RPMI7951 (cell line): ENCODE results near the gene CEP295NL. TPM values are rescaled to one million over a fixed set of nuclear protein-coding genes. Genes with fewer than 3 reads are reported as not detected.

ENCODE experiments used
- DNase-seq: peaks from one replicate; pipeline ENCODE4 v3.0.0-alpha.2; 2012; ENCODE audit warnings: low read depth
- total RNA-seq: library from RNA; depleted of rRNA; stranded (reverse); fragments of >200 nt; shearing (Covaris generic); gene quantifications from 2 replicates; pipeline ENCODE4 v1.2.3, GENCODE V29; 2014; rRNA removed

CEP295NL gene
- total RNA-seq, 1 experiment from 2014 or later: not detected

GRCh38 chr17:78865682-78866390, 37.2 kb downstream of the CEP295NL start:
- peak; percentile 73 for DNase-seq

- no peak for DNase-seq
Measured at GRCh38 chr17:78864117-78864516, 38.9 kb downstream of the CEP295NL start.

- peak; percentile 98 for DNase-seq
Measured at GRCh38 chr17:78862073-78863023, 40.7 kb downstream of the CEP295NL start.

- DNase-seq: no peak
Measured at GRCh38 chr17:78861229-78861628, 41.8 kb downstream of the CEP295NL start.

GRCh38 chr17:78859051-78859450, 44.0 kb downstream of the CEP295NL start:
- no peak for DNase-seq

- no peak for DNase-seq
Measured at GRCh38 chr17:78857266-78857665, 45.7 kb downstream of the CEP295NL start.

- no peak for DNase-seq
Measured at GRCh38 chr17:78855561-78856165, 47.3 kb downstream of the CEP295NL start.

GRCh38 chr17:78854508-78854907, 48.5 kb downstream of the CEP295NL start:
- no peak for DNase-seq

- DNase-seq: no peak
Measured at GRCh38 chr17:78853926-78854394, 49.0 kb downstream of the CEP295NL start.

- no peak for DNase-seq
Measured at GRCh38 chr17:78852709-78853121, 50.3 kb downstream of the CEP295NL start.

GRCh38 chr17:78849026-78849425, 54.0 kb downstream of the CEP295NL start:
- DNase-seq: no peak

- no peak for DNase-seq
Measured at GRCh38 chr17:78847052-78847451, 55.9 kb downstream of the CEP295NL start.

GRCh38 chr17:78844301-78845005, 58.5 kb downstream of the CEP295NL start:
- DNase-seq: peak; percentile 67

- DNase-seq: peak; percentile 56
Measured at GRCh38 chr17:78842881-78843565, 60.0 kb downstream of the CEP295NL start.

GRCh38 chr17:78840780-78841611, 62.0 kb downstream of the CEP295NL start, which contains the start of gene USP36:
TSS of gene USP36 (minus strand) at chr17:78840814. CDS start at chr17:78836363, 4,451 bp downstream.
- DNase-seq: peak; percentile 96

Other genes with a start within 250 kb of the CEP295NL start
- gene CYTH1, start 120.9 kb downstream of the CEP295NL start, total RNA-seq: 14.6 and 14.8 TPM in 2 replicates
- gene USP36, start 62.4 kb downstream of the CEP295NL start, total RNA-seq: 9.8 and 11.2 TPM in 2 replicates
- 115 and 147 TPM in 2 replicates for gene TIMP2, start 22.2 kb upstream of the CEP295NL start, total RNA-seq
- 524 and 575 TPM in 2 replicates for gene LGALS3BP, start 76.7 kb upstream of the CEP295NL start, total RNA-seq
- 39.2 and 43.6 TPM in 2 replicates for gene CANT1, start 106.6 kb upstream of the CEP295NL start, total RNA-seq
- gene C1QTNF1, start 121.0 kb upstream of the CEP295NL start, total RNA-seq: 31.8 and 45.7 TPM in 2 replicates
- 3.7 and 4.1 TPM in 2 replicates for gene ENGASE, start 171.6 kb upstream of the CEP295NL start, total RNA-seq